SJSA1 (cell line): Measurements from ENCODE around the gene NDUFA11. TPM values are rescaled to one million over a fixed set of nuclear protein-coding genes. Genes with fewer than 3 reads are reported as not detected.
"Not testable (repeated sequence)": the region's sequence is repeated elsewhere in the genome, so short reads cannot be mapped to it uniquely, and the experiment has no call there.

Source experiments
- DNase-seq, 2 experiments: peaks; one replicate each; pipeline ENCODE4 v3.0.0-alpha.2; 2015 to 2020; ENCODE audit warnings: low spot score in 2 of 2, low read depth in 1 of 2
- H3K27ac ChIP-seq: fragments of 250-450 bp; sonication (Bioruptor Pico); 2 replicates; pipeline ENCODE4 v1.5.1; 2020; ENCODE audit warnings: mild to moderate bottlenecking, moderate library complexity
- H3K27me3 ChIP-seq: fragments of 250-450 bp; sonication (Bioruptor Pico); replicated peaks from 2 replicates; pipeline ENCODE4 v1.5.1; 2020; ENCODE audit warnings: mild to moderate bottlenecking, moderate library complexity
- H3K36me3 ChIP-seq: fragments of 250-450 bp; sonication (Bioruptor Pico); 2 replicates; pipeline ENCODE4 v1.5.1; 2020; ENCODE audit warnings: mild to moderate bottlenecking
- H3K4me1 ChIP-seq: fragments of 250-450 bp; sonication (Bioruptor Pico); replicated peaks from 2 replicates; pipeline ENCODE4 v1.6.1; 2021; ENCODE audit warnings: mild to moderate bottlenecking
- H3K4me3 ChIP-seq: fragments of 250-450 bp; sonication (Bioruptor Pico); 2 replicates; pipeline ENCODE4 v1.5.1; 2020; ENCODE audit warnings: mild to moderate bottlenecking
- H3K9me3 ChIP-seq: fragments of 250-450 bp; sonication (Bioruptor Pico); replicated peaks from 2 replicates; pipeline ENCODE4 v1.5.1; 2020; ENCODE audit warnings: mild to moderate bottlenecking
- total RNA-seq: library from RNA; depleted of rRNA; stranded (reverse); fragments of >200 nt; shearing (Covaris generic); gene quantifications from 2 replicates; pipeline ENCODE4 v1.2.3, GENCODE V29; 2014; rRNA removed

NDUFA11 gene
- total RNA-seq, 1 experiment from 2014 or later, result 385 TPM

DNA sequence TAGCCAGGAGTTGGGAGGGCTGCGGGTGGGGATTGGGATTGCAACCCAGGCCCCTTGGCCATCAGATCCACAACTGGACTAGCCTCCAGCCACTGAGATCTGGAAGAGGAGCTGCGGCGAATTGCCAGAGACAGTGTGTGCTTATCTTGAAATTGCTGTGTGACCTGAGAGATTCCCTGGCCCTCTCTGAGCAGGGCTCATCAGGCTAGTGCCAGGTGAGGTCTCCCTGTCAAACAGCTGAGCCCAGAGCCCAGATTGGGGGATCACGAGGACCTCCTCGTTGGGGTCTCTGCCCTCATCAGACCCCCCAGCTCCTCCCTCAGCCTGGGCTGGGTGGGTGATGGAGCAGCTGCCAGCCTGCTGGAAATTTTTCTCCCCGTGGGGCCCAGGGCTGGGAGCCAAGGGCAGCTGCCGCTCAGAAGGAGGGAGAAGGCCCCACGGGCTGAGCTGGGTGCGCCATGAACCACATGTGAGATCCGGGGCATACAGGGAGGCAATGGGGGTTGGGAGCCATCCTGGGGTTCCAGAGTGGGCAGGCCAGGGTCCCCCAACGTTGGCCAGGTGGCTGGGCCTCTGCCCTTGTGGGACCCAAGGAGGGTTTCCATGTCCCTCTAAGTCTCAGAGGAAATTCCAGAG lies 40.4 kb downstream of the NDUFA11 start:
- Histone ChIP-seq H3K27me3 (no peaks in the 10 kb centered on the region), H3K4me3 (no peak overlapping the region)
- no peak for DNase-seq

DNA sequence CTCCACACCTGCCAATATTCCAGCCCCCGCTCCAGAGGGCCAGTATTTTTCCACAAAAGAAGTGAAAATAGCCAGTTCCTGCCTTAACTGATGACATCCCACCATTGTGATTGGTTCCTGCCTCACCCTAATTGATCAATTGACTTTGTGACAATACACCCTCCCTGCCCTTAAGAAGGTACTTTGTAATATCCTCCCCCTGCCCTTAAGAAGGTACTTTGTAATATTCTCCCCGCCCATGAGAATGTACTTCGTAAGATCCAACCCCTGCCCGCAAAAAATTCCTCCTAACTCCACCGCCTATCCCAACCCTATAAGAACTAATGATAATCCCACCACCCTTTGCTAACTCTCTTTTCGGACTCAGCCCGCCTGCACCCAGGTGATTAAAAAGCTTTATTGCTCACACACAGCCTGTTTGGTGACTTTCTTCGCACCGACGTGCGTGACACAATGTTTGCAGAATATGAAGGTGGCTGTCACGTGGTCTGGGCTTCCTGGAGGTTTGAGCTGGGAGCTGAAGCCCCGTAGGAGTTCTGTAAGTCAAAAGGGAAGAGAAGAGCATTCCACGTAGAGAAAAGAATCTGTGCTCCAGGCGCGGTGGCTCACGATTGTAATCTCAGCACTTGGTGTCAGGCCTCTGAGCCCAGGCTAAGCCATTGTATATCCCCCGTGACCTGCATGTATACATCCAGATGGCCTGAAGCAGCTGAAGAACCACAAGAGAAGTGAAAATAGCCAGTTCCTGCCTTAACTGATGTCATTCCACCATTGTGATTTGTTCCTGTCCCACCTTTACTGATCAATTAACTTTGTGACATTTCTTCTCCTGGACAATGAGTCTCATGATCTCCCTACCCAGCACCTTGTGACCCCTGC lies 46.1 kb downstream of the NDUFA11 start:
- DNase-seq, result no peak
- no peaks in the 10 kb centered on the region for H3K9me3 ChIP-seq
- no peaks in the 10 kb centered on the region for H3K36me3 ChIP-seq
- no peak overlapping the region for H3K27ac ChIP-seq
- H3K4me1 ChIP-seq, result no peaks in the 10 kb centered on the region
- H3K4me3 ChIP-seq, result no peak overlapping the region
- H3K27me3 ChIP-seq, result no peaks in the 10 kb centered on the region

More for the DNA sequence above, 40.4 kb downstream of the NDUFA11 start:
- no peak overlapping the region for H3K27ac ChIP-seq
- H3K9me3 ChIP-seq, result no peaks in the 10 kb centered on the region
- no peaks in the 10 kb centered on the region for H3K4me1 ChIP-seq
- no peaks in the 10 kb centered on the region for H3K36me3 ChIP-seq

DNA sequence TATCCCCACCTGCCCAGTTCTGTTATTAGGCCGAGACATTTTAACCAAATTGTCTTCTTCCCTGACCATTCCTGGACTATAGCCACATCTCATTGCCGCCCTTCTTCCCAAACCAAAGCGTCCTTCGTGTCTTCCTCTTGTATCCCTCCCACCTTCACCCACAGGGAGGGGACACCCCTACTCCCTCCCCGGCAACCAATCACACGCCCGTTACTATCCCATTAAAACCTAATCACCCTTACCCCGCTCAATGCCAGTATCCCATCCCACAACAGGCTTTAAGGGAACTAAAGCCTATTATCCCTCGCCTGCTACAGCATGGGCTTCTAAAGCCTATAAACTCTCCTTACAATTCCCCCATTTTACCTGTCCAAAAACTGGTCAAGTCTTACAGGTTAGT lies 48.4 kb downstream of the NDUFA11 start:
- not testable (repeated sequence) for H3K4me1 ChIP-seq, H3K9me3 ChIP-seq, H3K27ac ChIP-seq, H3K27me3 ChIP-seq, H3K4me3 ChIP-seq, DNase-seq, H3K36me3 ChIP-seq

DNA sequence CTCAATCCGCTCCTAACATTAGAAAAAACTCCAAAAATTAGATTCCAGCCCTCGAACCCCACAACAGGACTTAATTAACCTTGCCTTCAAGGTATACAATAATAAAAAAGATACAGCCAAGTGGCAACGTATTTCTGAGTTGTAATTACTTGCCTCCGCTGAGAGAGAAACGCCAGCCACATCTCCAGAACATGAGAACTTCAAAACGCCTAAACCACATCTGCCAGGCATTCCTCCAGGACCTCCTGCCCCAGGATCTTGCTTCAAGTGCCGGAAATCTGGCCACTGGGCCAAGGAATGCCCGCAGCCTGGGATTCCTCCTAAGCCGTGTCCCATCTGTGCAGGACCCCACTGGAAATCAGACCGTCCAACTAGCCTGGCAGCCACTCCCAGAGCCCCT lies 49.5 kb downstream of the NDUFA11 start:
- not testable (repeated sequence) for H3K4me3 ChIP-seq, H3K4me1 ChIP-seq, H3K36me3 ChIP-seq, DNase-seq, H3K27me3 ChIP-seq, H3K27ac ChIP-seq, H3K9me3 ChIP-seq

DNA sequence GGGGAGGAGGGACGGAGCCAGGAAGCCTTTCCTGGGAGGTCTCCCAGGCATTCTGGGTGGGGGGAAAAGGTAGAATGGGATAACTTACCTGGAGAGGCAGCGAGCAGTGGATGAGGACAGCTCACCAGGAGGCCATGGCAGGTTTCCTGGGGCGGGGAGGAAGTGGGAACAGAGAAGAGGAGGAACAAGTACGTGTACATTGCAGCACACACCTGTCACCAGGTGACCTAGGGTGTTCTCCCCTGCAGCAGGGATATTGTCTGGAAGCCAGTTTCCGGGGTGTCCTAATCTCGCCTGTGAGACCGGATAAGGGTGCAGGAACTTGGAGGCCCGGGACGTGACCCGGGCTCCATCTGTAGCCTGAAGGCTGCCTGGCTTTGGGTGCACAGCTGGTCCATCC lies 52.3 kb downstream of the NDUFA11 start, which contains the start of gene FUT3:
FUT3 (minus strand) TSS at position 148 of the 400 bp plus-strand sequence.
- Histone ChIP-seq H3K4me1 (no peaks in the 10 kb centered on the region), H3K36me3 (no peaks in the 10 kb centered on the region), H3K27ac (no peak within 1 kb of the TSS), H3K9me3 (no peaks in the 10 kb centered on the region), H3K4me3 (no peak within 1 kb of the TSS), H3K27me3 (no peaks in the 10 kb centered on the region)
- no peak for DNase-seq

DNA sequence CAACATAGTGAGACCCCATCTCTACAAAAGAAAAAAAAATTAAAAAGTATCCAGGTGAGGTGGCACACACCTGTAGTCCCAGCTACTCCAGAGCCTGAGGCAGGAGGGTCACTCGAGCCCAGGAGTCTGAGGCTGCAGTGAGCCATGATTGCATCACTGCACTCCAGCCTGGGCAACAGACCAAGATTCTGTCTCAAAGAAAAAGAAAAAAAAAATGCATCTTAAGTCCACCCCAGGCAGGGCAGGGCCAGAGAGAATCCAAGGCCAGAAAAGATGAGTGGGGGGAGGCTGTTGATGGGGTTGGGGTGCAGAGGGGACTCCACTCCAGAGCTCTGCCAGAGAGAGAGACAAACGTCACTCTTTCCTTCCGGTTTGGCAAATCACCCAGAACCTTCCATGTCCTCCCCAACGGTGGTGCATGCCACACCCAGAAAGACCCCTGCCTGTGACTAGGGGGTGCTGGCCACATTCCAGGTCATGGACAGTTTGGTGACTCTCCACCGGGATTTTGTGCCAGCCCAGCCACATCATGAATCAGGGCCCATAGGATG lies 52.8 kb downstream of the NDUFA11 start:
- H3K4me1 ChIP-seq, result no peaks in the 10 kb centered on the region
- no peaks in the 10 kb centered on the region for H3K9me3 ChIP-seq
- H3K27me3 ChIP-seq, result no peaks in the 10 kb centered on the region
- no peak overlapping the region for H3K27ac ChIP-seq
- H3K36me3 ChIP-seq, result no peaks in the 10 kb centered on the region
- DNase-seq, result peak in 1 of 2 experiments; percentile 26
- no peak overlapping the region for H3K4me3 ChIP-seq

DNA sequence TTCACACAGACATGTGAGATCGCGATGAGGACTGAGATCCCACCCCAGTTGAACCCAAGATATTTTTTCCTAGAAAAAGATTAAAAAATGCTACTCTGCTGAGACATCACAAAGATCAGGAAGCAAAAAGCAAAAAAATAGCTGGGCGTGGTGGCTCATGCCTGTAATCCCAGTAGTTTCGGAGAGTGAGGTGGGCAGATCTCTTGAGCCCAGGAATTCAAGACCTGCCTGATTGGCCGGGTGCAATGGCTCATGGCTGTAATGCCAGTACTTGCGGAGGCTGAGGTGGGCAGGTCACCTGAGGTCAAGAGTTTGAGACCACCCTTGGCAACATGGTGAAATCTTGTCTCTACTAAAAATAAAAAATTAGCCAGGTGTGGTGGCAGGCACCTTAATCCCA lies 53.4 kb downstream of the NDUFA11 start:
- Histone ChIP-seq H3K4me3 (no peak overlapping the region), H3K9me3 (no peaks in the 10 kb centered on the region), H3K27ac (no peak overlapping the region), H3K27me3 (no peaks in the 10 kb centered on the region), H3K36me3 (no peaks in the 10 kb centered on the region), H3K4me1 (no peaks in the 10 kb centered on the region)
- no peak for DNase-seq

DNA sequence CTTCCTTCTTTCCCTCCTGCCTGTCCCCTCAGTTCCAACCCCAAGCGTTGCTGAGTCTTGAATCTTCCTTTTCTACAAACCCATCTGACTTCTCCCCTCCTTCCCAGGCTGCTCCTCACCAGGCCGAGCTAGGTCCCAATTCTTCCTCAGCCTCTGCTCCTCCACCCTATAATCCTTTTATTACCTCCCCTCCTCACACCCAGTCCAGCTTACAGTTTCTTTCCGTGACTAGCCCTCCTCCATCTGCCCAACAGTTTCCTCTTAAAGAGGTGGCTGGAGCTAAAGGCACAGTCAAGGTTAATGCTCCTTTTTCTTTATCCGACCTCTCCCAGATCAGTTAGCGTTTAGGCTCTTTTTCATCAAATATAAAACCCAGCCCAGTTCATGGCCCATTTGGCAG lies 55.0 kb downstream of the NDUFA11 start:
- H3K27ac ChIP-seq, DNase-seq, H3K36me3 ChIP-seq, H3K27me3 ChIP-seq, H3K4me1 ChIP-seq, H3K9me3 ChIP-seq, H3K4me3 ChIP-seq: not testable (repeated sequence)

DNA sequence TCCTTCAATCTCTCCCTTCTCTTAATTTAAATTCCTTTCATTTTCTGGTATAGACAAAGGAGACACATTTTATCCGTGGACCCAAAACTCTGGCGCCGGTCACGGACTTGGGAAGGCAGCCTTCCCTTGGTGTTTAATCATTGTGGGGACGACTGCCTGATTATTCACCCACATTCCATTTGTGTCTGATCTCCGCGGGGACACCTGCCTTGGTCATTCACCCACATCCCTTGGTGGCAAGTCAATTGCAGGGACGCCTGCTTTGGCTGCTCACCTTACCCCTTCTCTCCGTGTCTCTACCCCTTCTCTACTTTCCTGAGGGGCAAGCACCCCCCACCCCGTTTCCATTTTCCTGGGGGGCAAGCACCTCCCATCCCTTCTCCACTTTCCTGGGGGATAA lies 55.7 kb downstream of the NDUFA11 start:
- H3K4me3 ChIP-seq, H3K27me3 ChIP-seq, H3K4me1 ChIP-seq, H3K9me3 ChIP-seq, H3K36me3 ChIP-seq, H3K27ac ChIP-seq, DNase-seq: not testable (repeated sequence)

Other genes starting within 250 kb of the NDUFA11 start
- 48.9 and 58.3 TPM in 2 replicates for gene MICOS13, start 223.3 kb downstream of the NDUFA11 start, total RNA-seq
- gene HSD11B1L, start 222.8 kb downstream of the NDUFA11 start, total RNA-seq, result 2.1 and 5.2 TPM in 2 replicates
- gene RPL36, start 213.5 kb downstream of the NDUFA11 start, total RNA-seq, result 527 and 600 TPM in 2 replicates
- gene LONP1, start 183.6 kb downstream of the NDUFA11 start, total RNA-seq, result 95.6 and 116 TPM in 2 replicates
- gene CATSPERD, start 183.2 kb downstream of the NDUFA11 start, total RNA-seq, result not detected in 2 replicates
- gene PRR22, start 119.0 kb downstream of the NDUFA11 start, total RNA-seq, result 0.76 and 2.0 TPM in 2 replicates
- gene DUS3L, start 112.6 kb downstream of the NDUFA11 start, total RNA-seq, result 35.6 and 52.5 TPM in 2 replicates
- gene NRTN, start 98.7 kb downstream of the NDUFA11 start, total RNA-seq, result 17.6 and 32.9 TPM in 2 replicates
- not detected in 2 replicates for gene FUT6, start 64.1 kb downstream of the NDUFA11 start, total RNA-seq
- not detected in 2 replicates for gene FUT3, start 52.3 kb downstream of the NDUFA11 start, total RNA-seq
- not detected in 2 replicates for gene FUT5, start 33.2 kb downstream of the NDUFA11 start, total RNA-seq
- gene VMAC, start 1.1 kb upstream of the NDUFA11 start, total RNA-seq, result 1.9 and 3.2 TPM in 2 replicates
- 0.78 and 1.4 TPM in 2 replicates for gene CAPS, start 10.5 kb upstream of the NDUFA11 start, total RNA-seq
- gene RANBP3, start 74.3 kb upstream of the NDUFA11 start, total RNA-seq, result 81.2 and 88.1 TPM in 2 replicates
- 9.7 and 13.1 TPM in 2 replicates for gene RFX2, start 206.7 kb upstream of the NDUFA11 start, total RNA-seq
- gene ACSBG2, start 231.9 kb upstream of the NDUFA11 start, total RNA-seq, result not detected in 2 replicates